ENCODE data around the gene IQSEC1.

Gene IQSEC1

GRCh38 chr3:12980596-12981290, 92.5 kb downstream of the IQSEC1 start:
- no peak for FAIRE-seq

GRCh38 chr3:12979947-12980487, 93.2 kb downstream of the IQSEC1 start:
- no peak for FAIRE-seq

GRCh38 chr3:12979151-12979946, 93.9 kb downstream of the IQSEC1 start:
- FAIRE-seq, result no peak

GRCh38 chr3:12978682-12979081, 94.5 kb downstream of the IQSEC1 start:
- no peak for FAIRE-seq

- no peak for FAIRE-seq
Measured at GRCh38 chr3:12977117-12977808, 96.0 kb downstream of the IQSEC1 start.

- FAIRE-seq, result no peak
Measured at GRCh38 chr3:12975748-12976522, 97.3 kb downstream of the IQSEC1 start.

GRCh38 chr3:12974819-12975218, 98.4 kb downstream of the IQSEC1 start:
- FAIRE-seq, result no peak

GRCh38 chr3:12974334-12974733, 98.9 kb downstream of the IQSEC1 start:
- no peak for FAIRE-seq

- no peak for FAIRE-seq
Measured at GRCh38 chr3:12973827-12974226, 99.4 kb downstream of the IQSEC1 start.

- no peak for FAIRE-seq
Measured at GRCh38 chr3:12972781-12973702, 100.2 kb downstream of the IQSEC1 start.

GRCh38 chr3:12972043-12972442, 101.2 kb downstream of the IQSEC1 start:
- no peak for FAIRE-seq

- no peak for FAIRE-seq
Measured at GRCh38 chr3:12970684-12971083, 102.5 kb downstream of the IQSEC1 start.

- no peak for FAIRE-seq
Measured at GRCh38 chr3:12969486-12969885, 103.7 kb downstream of the IQSEC1 start.

GRCh38 chr3:12968541-12968940, 104.7 kb downstream of the IQSEC1 start:
- no peak for FAIRE-seq

- no peak for FAIRE-seq
Measured at GRCh38 chr3:12967606-12968351, 105.5 kb downstream of the IQSEC1 start.

- FAIRE-seq, result no peak
Measured at GRCh38 chr3:12966847-12967605, 106.2 kb downstream of the IQSEC1 start.

GRCh38 chr3:12965999-12966846, 107.0 kb downstream of the IQSEC1 start:
- no peak for FAIRE-seq

GRCh38 chr3:12964711-12965612, 108.3 kb downstream of the IQSEC1 start:
- no peak for FAIRE-seq

Measured in colon (tissue), 2 donors.